GM10248 (cell line): ENCODE measurements around the gene DIP2B.

Experiments used
- CTCF ChIA-PET: fragments of 300-600 bp; sonication (Branson Sonifier 250); formaldehyde crosslinking; extraction: SDS; loops from one replicate; lab custom pipeline; 2021; ENCODE audit warnings: antibody characterized with exemption; lab: Yijun Ruan, JAX
- POLR2A ChIA-PET: fragments of 350-650 bp; sonication (Branson Sonifier 250); formaldehyde crosslinking; extraction: SDS; loops from one replicate; lab custom pipeline; 2020; ENCODE audit warnings: antibody characterized with exemption; lab: Yijun Ruan, JAX
- DNase-seq: peaks from one replicate; pipeline ENCODE4 v3.0.0; 2012; ENCODE audit errors: extremely low spot score
- TF ChIP-seq, protein P1 (sequence below): IDR thresholded peaks from 2 replicates; pipeline ENCODE4 v1.5.1; 2012; ENCODE audit warnings: mild to moderate bottlenecking, low read depth; ENCODE audit errors: extremely low read depth, missing control alignments, control extremely low read depth

DIP2B gene

DNA sequence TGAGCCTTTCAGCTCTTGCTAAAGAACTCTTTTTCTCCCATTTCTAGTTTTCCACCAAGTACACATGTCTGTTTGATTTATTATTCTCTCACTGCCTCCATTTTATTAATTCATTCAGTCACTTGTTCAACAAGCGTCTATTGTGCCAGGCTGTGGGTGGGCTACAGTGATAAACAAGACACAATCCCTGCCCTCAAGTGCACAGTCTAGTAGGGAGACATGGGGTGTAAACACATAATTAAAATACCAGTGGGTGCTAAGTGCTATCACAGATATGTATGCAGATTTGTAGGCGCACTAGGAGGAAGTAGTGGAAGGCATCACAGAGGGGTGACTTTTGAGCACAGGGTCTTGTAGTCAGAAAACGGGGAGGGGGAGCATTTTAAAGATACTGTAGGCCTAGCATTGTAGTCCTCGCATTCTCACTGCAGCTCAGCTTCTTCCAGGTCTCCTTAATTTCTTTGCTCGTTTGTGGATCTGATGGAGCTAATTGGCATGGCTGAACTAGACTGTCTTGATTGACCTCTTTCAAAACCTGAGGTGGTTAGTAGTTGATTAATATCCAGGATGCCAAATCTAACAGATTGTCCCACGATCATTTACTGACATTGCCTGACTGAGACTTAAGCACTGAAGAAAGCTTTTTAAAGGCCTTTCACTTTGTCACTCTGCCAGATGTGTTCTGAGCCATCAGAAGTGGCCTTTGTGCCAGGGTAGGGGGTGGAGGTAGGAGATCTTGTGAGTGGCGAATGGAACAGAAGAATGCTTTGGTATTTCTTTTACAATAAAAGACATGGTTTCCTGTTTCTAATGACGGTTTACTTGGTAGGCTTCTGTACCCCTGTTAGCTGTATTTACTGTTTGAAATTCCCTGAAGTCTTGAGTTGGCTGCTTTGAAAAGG is 116.9 kb downstream of the DIP2B start:
- DNase-seq: no peak
- CTCF ChIA-PET: interaction anchor here (1.0 to 2.8 kb wide), 3 partner anchors 12 to 117 kb away, joined by 3 to 9 read pairs (median 8); partner anchors contain the start of gene DIP2B
- POLR2A ChIA-PET: no interaction called here

DNA sequence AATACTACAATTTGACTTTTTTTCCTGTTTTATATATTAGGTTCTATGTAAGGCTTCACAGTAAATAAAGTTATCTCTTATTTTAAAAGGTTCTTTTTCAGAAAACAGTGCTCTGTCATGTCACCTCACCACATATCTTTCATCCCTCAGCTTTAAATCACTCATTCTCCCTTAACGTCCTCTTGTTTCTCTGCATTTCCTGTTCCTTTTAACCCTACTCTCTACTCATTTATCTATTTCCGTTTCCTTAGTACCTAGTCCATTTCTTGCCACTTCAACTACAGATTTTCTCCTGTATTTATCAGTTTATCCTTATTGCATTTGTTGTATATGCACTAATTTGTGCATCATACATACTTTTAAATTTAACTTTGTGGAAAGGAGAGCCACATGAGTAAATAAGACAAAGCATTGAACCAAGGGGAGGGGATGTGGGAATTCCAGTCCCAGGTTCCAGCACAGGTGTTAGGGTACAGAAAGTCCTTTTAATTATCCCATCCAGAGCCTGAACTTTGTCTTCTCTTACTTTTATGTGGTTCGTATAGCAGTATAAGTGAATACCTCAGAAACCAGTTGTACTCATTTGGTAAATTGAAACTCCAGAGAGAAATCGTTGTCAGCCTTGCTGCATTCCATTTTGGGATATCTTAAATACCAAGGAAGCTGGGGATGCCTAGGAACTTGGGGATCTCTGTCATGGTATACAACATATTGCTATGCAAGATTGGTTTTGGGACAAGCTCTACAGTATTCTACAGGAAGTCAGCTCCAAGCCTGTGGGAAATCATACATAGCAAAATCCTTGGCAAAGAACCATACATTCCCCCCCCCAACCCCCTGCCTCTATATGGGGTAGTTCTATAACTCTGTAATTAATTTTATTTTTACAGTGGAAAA is 120.5 kb downstream of the DIP2B start:
- CTCF ChIA-PET: interaction anchor here (1.4 to 2.7 kb wide), 4 partner anchors 13 to 120 kb away, joined by 3 to 13 read pairs (median 4); partner anchors contain the start of gene DIP2B
- POLR2A ChIA-PET: no interaction called here
- no peak for DNase-seq
- TF ChIP-seq, protein P1, sequence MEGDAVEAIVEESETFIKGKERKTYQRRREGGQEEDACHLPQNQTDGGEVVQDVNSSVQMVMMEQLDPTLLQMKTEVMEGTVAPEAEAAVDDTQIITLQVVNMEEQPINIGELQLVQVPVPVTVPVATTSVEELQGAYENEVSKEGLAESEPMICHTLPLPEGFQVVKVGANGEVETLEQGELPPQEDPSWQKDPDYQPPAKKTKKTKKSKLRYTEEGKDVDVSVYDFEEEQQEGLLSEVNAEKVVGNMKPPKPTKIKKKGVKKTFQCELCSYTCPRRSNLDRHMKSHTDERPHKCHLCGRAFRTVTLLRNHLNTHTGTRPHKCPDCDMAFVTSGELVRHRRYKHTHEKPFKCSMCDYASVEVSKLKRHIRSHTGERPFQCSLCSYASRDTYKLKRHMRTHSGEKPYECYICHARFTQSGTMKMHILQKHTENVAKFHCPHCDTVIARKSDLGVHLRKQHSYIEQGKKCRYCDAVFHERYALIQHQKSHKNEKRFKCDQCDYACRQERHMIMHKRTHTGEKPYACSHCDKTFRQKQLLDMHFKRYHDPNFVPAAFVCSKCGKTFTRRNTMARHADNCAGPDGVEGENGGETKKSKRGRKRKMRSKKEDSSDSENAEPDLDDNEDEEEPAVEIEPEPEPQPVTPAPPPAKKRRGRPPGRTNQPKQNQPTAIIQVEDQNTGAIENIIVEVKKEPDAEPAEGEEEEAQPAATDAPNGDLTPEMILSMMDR: no peak

More for the DNA sequence above, 116.9 kb downstream of the DIP2B start:
- TF ChIP-seq, protein P1: no peak

DNA sequence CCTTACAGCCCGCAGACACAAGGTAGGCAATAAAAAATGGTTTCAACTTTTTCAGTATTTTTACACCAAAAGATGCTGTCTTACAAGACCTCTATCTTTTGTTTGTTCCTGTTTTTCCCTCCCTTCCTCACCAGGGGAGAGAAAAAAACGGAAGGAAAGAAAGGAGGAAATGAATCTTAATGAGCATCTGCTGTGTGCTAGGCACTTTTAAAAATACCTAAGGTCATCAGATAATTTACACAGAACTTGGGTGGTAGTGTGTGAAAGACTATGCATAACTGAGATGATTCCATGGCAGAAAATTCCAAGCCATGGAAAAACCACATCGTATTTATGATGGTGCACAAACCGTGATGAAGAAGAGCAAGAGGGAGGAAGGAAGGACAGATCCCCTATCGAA is 121.2 kb downstream of the DIP2B start:
- no peak for DNase-seq
- POLR2A ChIA-PET: no interaction called here
- CTCF ChIA-PET: no interaction called here
- TF ChIP-seq, protein P1: no peak

DNA sequence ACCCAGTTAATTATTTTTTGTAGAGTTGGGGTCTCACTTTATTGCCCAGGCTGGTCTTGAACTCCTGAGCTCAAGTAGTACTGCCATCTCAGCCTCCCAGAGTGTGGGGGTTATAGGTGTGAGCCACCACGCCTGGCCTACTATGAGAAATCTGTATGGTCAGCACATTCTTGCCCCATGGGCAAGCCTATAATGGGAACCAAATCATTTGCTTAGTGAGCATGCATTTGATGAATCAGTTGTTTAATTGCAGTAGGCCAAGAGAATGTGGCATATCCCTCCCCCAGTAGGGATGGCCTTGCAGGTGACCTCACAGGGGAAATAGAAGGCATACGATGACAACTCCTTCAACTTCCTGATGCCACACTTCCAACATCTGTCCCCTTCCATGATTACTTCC is 122.7 kb downstream of the DIP2B start:
- POLR2A ChIA-PET: no interaction called here
- CTCF ChIA-PET: interaction anchor here (0.9 to 3.4 kb wide), 4 partner anchors 9 to 624 kb away, joined by 3 to 18 read pairs (median 3); no protein-coding TSS in a partner anchor
- TF ChIP-seq, protein P1: no peak
- DNase-seq: no peak

DNA sequence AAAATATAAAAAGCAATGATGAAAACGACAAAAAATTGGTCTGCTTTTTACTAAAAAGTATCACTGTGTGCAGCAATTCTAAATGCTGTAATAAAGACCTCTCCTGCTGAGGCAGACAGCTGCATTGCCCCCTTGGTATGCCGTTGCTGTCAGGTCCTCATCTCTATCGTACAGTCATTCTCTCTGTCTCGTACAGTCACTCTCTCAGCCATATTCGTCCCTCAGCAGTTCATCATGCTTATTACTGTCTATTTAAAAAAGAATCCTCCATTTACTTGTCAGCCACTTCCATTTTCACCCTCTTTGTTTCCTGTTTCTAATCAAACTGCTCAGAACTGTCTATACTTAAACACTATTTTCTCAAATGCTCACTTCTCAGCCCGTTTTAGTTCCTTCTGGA is 123.6 kb downstream of the DIP2B start:
- CTCF ChIA-PET: interaction anchor here (1.6 to 3.4 kb wide), 2 partner anchors 10 to 15 kb away, joined by 3 to 18 read pairs; no protein-coding TSS in a partner anchor
- POLR2A ChIA-PET: no interaction called here
- no peak for DNase-seq
- TF ChIP-seq, protein P1: no peak

DNA sequence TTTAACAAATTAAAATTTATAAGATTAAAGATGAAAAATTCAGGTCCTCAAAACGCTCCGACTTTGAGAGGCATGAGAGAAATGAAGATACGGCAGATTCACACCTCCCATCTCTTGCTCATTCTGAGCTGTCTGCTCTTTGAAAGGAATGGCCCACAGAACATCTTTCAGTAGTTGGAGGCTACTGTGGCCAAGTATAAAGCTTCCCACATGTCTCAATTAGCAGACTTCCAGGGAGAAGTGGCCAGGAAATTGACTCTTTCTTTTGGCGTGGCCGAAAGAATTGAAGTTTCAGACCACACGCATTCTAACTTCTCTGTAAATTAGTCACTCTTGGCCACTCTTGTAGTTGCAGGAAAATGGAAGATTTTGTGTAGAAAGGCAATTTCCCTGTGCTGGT is 129.2 kb downstream of the DIP2B start:
- DNase-seq: no peak
- ChIA-PET CTCF (interaction anchor here (0.9 to 1.1 kb wide), 3 partner anchors 10 to 129 kb away, joined by 3 to 4 read pairs (median 3); partner anchors contain the start of gene DIP2B), POLR2A (no interaction called here)
- TF ChIP-seq, protein P1: no peak
